GM12878 (cell line): ENCODE measurements around the gene SLX4IP. TPM values are rescaled to one million over a fixed set of nuclear protein-coding genes. Genes with fewer than 3 reads are reported as not detected.

Experiments used
- BCL11A ChIP-seq: IDR thresholded peaks from 2 replicates; pipeline ENCODE4 v1.6.1; 2011; ENCODE audit warnings: low read depth, low read length
- CHD1 ChIP-seq: IDR thresholded peaks from 2 replicates; pipeline ENCODE4 v1.6.1; 2012; ENCODE audit warnings: low read depth, low read length, improper control_type of control experiment
- CHD4 ChIP-seq: fragments of 200-600 bp; sonication (generic); IDR thresholded peaks from 2 replicates; pipeline ENCODE4 v1.6.1; 2016; ENCODE audit warnings: mild to moderate bottlenecking
- EED ChIP-seq: sonication (generic); IDR thresholded peaks from 2 replicates; pipeline ENCODE4 v1.6.1; 2016; ENCODE audit warnings: antibody characterized with exemption, low read depth
- EZH2 ChIP-seq: IDR thresholded peaks from 2 replicates; pipeline ENCODE4 v1.6.1; 2012; ENCODE audit warnings: low read depth, mild to moderate bottlenecking, control low read depth, inconsistent platforms, low read length, borderline replicate concordance; ENCODE audit not compliant: control insufficient read depth
- IRF3 ChIP-seq: fragments of 450-650 bp; IDR thresholded peaks from 2 replicates; pipeline ENCODE4 v1.6.1; 2014; ENCODE audit warnings: mild to moderate bottlenecking
- NFIC ChIP-seq: IDR thresholded peaks from 2 replicates; pipeline ENCODE4 v1.6.1; 2012; ENCODE audit warnings: low read depth, mild to moderate bottlenecking, inconsistent platforms, low read length, moderate library complexity
- PAX5 ChIP-seq: IDR thresholded peaks from 2 replicates; pipeline ENCODE4 v1.6.1; 2011; ENCODE audit warnings: low read depth, low read length, borderline replicate concordance
- PKNOX1 ChIP-seq: fragments of 450-650 bp; IDR thresholded peaks from 2 replicates; pipeline ENCODE4 v1.6.1; 2016; ENCODE audit warnings: mild to moderate bottlenecking
- PRDM15 ChIP-seq: fragments of 450-650 bp; formaldehyde crosslinking; IDR thresholded peaks from 2 replicates; pipeline ENCODE4 v1.4.0; 2020; ENCODE audit warnings: mild to moderate bottlenecking, moderate library complexity
- RAD21 ChIP-seq: IDR thresholded peaks from 2 replicates; pipeline ENCODE4 v1.6.1; 2011; ENCODE audit warnings: mild to moderate bottlenecking, low read depth, low read length, moderate library complexity; ENCODE audit not compliant: insufficient read depth
- YY1 ChIP-seq: IDR thresholded peaks from 2 replicates; pipeline ENCODE4 v1.6.1; 2011; ENCODE audit warnings: low read depth, mild to moderate bottlenecking, low read length
- ZZZ3 ChIP-seq: IDR thresholded peaks from 2 replicates; pipeline ENCODE4 v1.6.1; 2011; ENCODE audit warnings: low read depth; ENCODE audit not compliant: control insufficient read depth, insufficient read length
- polyA plus RNA-seq, 11 experiments: library from polyadenylated mRNA; depleted of rRNA in 4 of 11; unstranded in 6 of 11; stranded (reverse) in 5 of 11; fragments of >200 nt; fragmentation: Nextera tagmentation in 4 of 11; fragmentation: Illumina TruSeq in 1 of 11; extraction: Ambion mirVana in 4 of 11; extraction: Trizol in 1 of 11; gene quantifications; 1 replicate in 1 of 11; 2 replicates in 10 of 11; pipeline versions ENCODE4 v1.2.1 to v1.2.3, GENCODE V29; 2011 to 2016; ENCODE audit warnings: inconsistent platforms in 2 of 11, missing spikeins in 2 of 11, low read depth in 1 of 11
- total RNA-seq, 4 experiments: library from RNA; depleted of rRNA in 3 of 4; stranded (reverse); fragments of >200 nt in 3 of 4; fragmentation: Illumina TruSeq in 1 of 4; extraction: Trizol in 1 of 4; gene quantifications; 2 replicates each; pipeline versions ENCODE4 v1.2.1 to v1.2.3, GENCODE V29; 2013 to 2021
- TF ChIP-seq, protein P1 (sequence below): fragments of 450-650 bp; IDR thresholded peaks from 2 replicates; pipeline ENCODE4 v1.6.1; 2016; ENCODE audit warnings: mild to moderate bottlenecking
- TF ChIP-seq, protein P2 (sequence below), 3 experiments: IDR thresholded peaks in 2 of 3; conservative IDR thresholded peaks in 1 of 3; 2 replicates each; pipeline ENCODE4 v1.5.1; 2011; ENCODE audit warnings: low read depth in 3 of 3, low read length in 3 of 3, mild to moderate bottlenecking in 3 of 3, control low read depth in 2 of 3, moderate library complexity in 2 of 3, inconsistent platforms in 1 of 3, mixed read lengths in 1 of 3; ENCODE audit not compliant: control insufficient read depth in 2 of 3, insufficient read depth in 1 of 3; ENCODE audit errors: extremely low read depth in 1 of 3
- TF ChIP-seq, protein P3 (sequence below): fragments of 450-650 bp; IDR thresholded peaks from 2 replicates; pipeline ENCODE4 v1.6.1; 2017; ENCODE audit warnings: low read depth, mild to moderate bottlenecking, moderate library complexity

The SLX4IP gene
- total and polyA plus RNA-seq, 10 of the 15 experiments (the other 5 are each of a cell fraction or from before 2014, with no cell fraction given) = 2.2 to 11.0 (median 6.3) TPM

DNA sequence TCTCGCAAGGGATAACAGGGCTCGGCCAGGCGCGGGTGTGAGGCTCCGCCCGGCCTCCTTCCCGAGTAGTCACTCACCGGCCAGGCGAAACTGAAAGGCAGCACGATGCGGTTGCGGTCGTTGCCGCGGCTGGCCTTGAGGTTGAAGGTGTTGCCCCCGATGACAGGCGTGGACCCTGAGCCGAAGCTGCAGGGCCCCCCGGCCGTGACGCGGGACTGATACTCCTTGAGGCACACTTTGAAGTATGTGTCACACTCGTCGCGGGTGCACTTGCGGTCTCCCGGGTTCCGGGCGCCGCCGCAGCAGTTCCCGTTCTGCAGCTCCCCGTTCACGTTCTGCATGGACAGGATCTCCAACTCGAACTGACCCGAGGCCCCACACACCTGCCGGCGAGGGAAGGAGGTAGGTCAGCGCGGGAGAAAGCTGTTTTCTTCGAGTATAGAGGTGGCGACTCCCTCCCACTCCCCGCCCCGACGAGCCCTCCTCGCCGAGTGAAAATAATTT lies 237.6 kb downstream of the SLX4IP start (continued):
- TF ChIP-seq, protein P1, sequence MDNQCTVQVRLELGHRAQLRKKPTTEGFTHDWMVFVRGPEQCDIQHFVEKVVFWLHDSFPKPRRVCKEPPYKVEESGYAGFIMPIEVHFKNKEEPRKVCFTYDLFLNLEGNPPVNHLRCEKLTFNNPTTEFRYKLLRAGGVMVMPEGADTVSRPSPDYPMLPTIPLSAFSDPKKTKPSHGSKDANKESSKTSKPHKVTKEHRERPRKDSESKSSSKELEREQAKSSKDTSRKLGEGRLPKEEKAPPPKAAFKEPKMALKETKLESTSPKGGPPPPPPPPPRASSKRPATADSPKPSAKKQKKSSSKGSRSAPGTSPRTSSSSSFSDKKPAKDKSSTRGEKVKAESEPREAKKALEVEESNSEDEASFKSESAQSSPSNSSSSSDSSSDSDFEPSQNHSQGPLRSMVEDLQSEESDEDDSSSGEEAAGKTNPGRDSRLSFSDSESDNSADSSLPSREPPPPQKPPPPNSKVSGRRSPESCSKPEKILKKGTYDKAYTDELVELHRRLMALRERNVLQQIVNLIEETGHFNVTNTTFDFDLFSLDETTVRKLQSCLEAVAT = peak; percentile 85
- peak; percentile 94 for TF ChIP-seq PAX5
- TF ChIP-seq RAD21 = no peak
- TF ChIP-seq PKNOX1 = peak; percentile 64; the same call in 1 of the 2 replicates
- no peak for TF ChIP-seq IRF3
- no peak for TF ChIP-seq CHD1
- TF ChIP-seq, protein P2, sequence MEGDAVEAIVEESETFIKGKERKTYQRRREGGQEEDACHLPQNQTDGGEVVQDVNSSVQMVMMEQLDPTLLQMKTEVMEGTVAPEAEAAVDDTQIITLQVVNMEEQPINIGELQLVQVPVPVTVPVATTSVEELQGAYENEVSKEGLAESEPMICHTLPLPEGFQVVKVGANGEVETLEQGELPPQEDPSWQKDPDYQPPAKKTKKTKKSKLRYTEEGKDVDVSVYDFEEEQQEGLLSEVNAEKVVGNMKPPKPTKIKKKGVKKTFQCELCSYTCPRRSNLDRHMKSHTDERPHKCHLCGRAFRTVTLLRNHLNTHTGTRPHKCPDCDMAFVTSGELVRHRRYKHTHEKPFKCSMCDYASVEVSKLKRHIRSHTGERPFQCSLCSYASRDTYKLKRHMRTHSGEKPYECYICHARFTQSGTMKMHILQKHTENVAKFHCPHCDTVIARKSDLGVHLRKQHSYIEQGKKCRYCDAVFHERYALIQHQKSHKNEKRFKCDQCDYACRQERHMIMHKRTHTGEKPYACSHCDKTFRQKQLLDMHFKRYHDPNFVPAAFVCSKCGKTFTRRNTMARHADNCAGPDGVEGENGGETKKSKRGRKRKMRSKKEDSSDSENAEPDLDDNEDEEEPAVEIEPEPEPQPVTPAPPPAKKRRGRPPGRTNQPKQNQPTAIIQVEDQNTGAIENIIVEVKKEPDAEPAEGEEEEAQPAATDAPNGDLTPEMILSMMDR (IDR thresholded peaks at IDR 0.05 in 2 of 3, conservative IDR thresholded peaks at IDR 0.05 in 1 of 3; ENCODE audit: control insufficient read depth in 2 of 3, extremely low read depth in 1 of 3, insufficient read depth in 1 of 3, low read depth in 3 of 3, low read length in 3 of 3) = no peak
- TF ChIP-seq YY1 = no peak
- no peak for TF ChIP-seq ZZZ3
- TF ChIP-seq NFIC = 0 out of 2 replicates have a peak, but pooled peaks have one; percentile 46
- TF ChIP-seq, protein P3, sequence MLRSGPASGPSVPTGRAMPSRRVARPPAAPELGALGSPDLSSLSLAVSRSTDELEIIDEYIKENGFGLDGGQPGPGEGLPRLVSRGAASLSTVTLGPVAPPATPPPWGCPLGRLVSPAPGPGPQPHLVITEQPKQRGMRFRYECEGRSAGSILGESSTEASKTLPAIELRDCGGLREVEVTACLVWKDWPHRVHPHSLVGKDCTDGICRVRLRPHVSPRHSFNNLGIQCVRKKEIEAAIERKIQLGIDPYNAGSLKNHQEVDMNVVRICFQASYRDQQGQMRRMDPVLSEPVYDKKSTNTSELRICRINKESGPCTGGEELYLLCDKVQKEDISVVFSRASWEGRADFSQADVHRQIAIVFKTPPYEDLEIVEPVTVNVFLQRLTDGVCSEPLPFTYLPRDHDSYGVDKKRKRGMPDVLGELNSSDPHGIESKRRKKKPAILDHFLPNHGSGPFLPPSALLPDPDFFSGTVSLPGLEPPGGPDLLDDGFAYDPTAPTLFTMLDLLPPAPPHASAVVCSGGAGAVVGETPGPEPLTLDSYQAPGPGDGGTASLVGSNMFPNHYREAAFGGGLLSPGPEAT = no peak
- TF ChIP-seq EZH2 = no peak
- peak; percentile 86 for TF ChIP-seq EED
- no peak for TF ChIP-seq CHD4
- no peak for TF ChIP-seq PRDM15
- TF ChIP-seq BCL11A = peak; percentile 53
